IMR-90 (cell line): Measurements from ENCODE around the gene ATMIN. TPM values are rescaled to one million over a fixed set of nuclear protein-coding genes. Genes with fewer than 3 reads are reported as not detected.

Source experiments
- ATAC-seq: fragments of 200-7000 bp; cut with Tn5 transposase; 2 replicates; pipeline ENCODE4 v1.9.1; 2020; ENCODE audit warnings: low read depth, mild to moderate bottlenecking, moderate library complexity
- BruUV-seq: library from RNA; stranded (reverse); fragments of 400-500 nt; replicated peaks from 2 replicates; lab custom pipeline; 2021; lab: Mats Ljungman, UMichigan
- CTCF ChIA-PET: fragments of 300-600 bp; formaldehyde crosslinking; extraction: SDS; loops from one replicate; lab custom pipeline; 2021; ENCODE audit warnings: antibody characterized with exemption; lab: Yijun Ruan, JAX
- POLR2A ChIA-PET: fragments of 300-600 bp; sonication (Branson Sonifier 250); formaldehyde crosslinking; loops from one replicate; lab custom pipeline; 2022; ENCODE audit warnings: antibody characterized with exemption; ENCODE audit not compliant: unreplicated experiment; lab: Charles Lee
- DNase-seq: peaks from one replicate; pipeline ENCODE4 v3.0.0; 2013
- H2AFZ ChIP-seq: replicated peaks from 2 replicates; pipeline ENCODE3; 2013; ENCODE audit warnings: low read length, mild to moderate bottlenecking; ENCODE audit not compliant: poor library complexity
- H2AK5ac ChIP-seq: 2 replicates; pipeline ENCODE4 v1.6.1; 2013; ENCODE audit warnings: low read depth, low read length, inconsistent platforms
- H2AK9ac ChIP-seq: replicated peaks from 2 replicates; pipeline ENCODE3; 2013; ENCODE audit warnings: mild to moderate bottlenecking, low read depth, low read length, moderate library complexity; ENCODE audit not compliant: poor library complexity
- H2BK120ac ChIP-seq: 2 replicates; pipeline ENCODE4 v1.6.1; 2013; ENCODE audit warnings: low read depth, low read length, inconsistent platforms
- H2BK15ac ChIP-seq: 3 replicates; pipeline ENCODE4 v1.6.1; 2013; ENCODE audit warnings: low read depth, low read length, inconsistent platforms
- H2BK20ac ChIP-seq: 2 replicates; pipeline ENCODE4 v1.6.1; 2013; ENCODE audit warnings: low read depth, mild to moderate bottlenecking, inconsistent platforms, low read length, moderate library complexity
- H2BK5ac ChIP-seq: 2 replicates; pipeline ENCODE4 v1.6.1; 2013; ENCODE audit warnings: mild to moderate bottlenecking, low read depth, low read length, inconsistent platforms; ENCODE audit not compliant: poor library complexity, severe bottlenecking
- H3K14ac ChIP-seq: replicated peaks from 2 replicates; pipeline ENCODE4 v1.6.1; 2013; ENCODE audit warnings: low read depth, low read length, inconsistent platforms
- H3K18ac ChIP-seq: 2 replicates; pipeline ENCODE4 v1.6.1; 2013; ENCODE audit warnings: low read depth, low read length, control low read depth
- H3K23ac ChIP-seq: 2 replicates; pipeline ENCODE4 v1.6.1; 2013; ENCODE audit warnings: low read depth, low read length, inconsistent platforms
- H3K27ac ChIP-seq: 2 replicates; pipeline ENCODE4 v1.5.1; 2013; ENCODE audit warnings: mild to moderate bottlenecking, control low read depth, low read length; ENCODE audit not compliant: insufficient read depth
- H3K27me3 ChIP-seq: 2 replicates; pipeline ENCODE4 v1.6.1; 2013; ENCODE audit warnings: low read length; ENCODE audit not compliant: control insufficient read depth, insufficient read depth
- H3K36me3 ChIP-seq: 2 replicates; pipeline ENCODE4 v1.6.1; 2013; ENCODE audit warnings: low read length, mixed read lengths; ENCODE audit not compliant: control insufficient read depth, insufficient read depth
- H3K4ac ChIP-seq: 2 replicates; pipeline ENCODE4 v1.6.1; 2013; ENCODE audit warnings: low read depth, low read length, inconsistent platforms
- H3K4me1 ChIP-seq: 2 replicates; pipeline ENCODE4 v1.6.1; 2013; ENCODE audit warnings: low read length, mixed read lengths; ENCODE audit not compliant: control insufficient read depth, insufficient read depth
- H3K4me2 ChIP-seq: 2 replicates; pipeline ENCODE4 v1.6.1; 2013; ENCODE audit warnings: low read depth, mild to moderate bottlenecking, control low read depth, low read length, moderate library complexity
- H3K4me3 ChIP-seq: 2 replicates; pipeline ENCODE4 v1.5.1; 2013; ENCODE audit warnings: low read depth, mild to moderate bottlenecking, control low read depth, low read length, moderate library complexity; ENCODE audit not compliant: insufficient read depth
- H3K56ac ChIP-seq: 2 replicates; pipeline ENCODE4 v1.6.1; 2013; ENCODE audit warnings: low read length, inconsistent platforms; ENCODE audit not compliant: insufficient read depth; ENCODE audit errors: extremely low read depth
- H3K79me1 ChIP-seq, 2 experiments: 2 replicates each; pipeline ENCODE4 v1.6.1; 2013; ENCODE audit warnings: low read length in 2 of 2, inconsistent platforms in 1 of 2, low read depth in 1 of 2
- H3K9ac ChIP-seq: 2 replicates; pipeline ENCODE4 v1.6.1; 2013; ENCODE audit warnings: low read depth, low read length, control low read depth
- H3K9me1 ChIP-seq: 2 replicates; pipeline ENCODE4 v1.6.1; 2013; ENCODE audit warnings: low read length, inconsistent platforms; ENCODE audit not compliant: insufficient read depth
- H3K9me3 ChIP-seq: 2 replicates; pipeline ENCODE4 v1.6.1; 2013; ENCODE audit warnings: low read length; ENCODE audit not compliant: control insufficient read depth, insufficient read depth
- H4K20me1 ChIP-seq: 2 replicates; pipeline ENCODE4 v1.6.1; 2013; ENCODE audit warnings: low read length, inconsistent platforms; ENCODE audit not compliant: insufficient read depth
- H4K5ac ChIP-seq: 2 replicates; pipeline ENCODE4 v1.6.1; 2013; ENCODE audit warnings: mild to moderate bottlenecking, low read depth, low read length, control low read depth
- H4K8ac ChIP-seq, 2 experiments: 2 replicates each; pipeline ENCODE4 v1.6.1; 2013; ENCODE audit warnings: low read depth in 2 of 2, low read length in 2 of 2, control low read depth in 1 of 2, inconsistent platforms in 1 of 2
- H4K91ac ChIP-seq: 2 replicates; pipeline ENCODE4 v1.6.1; 2013; ENCODE audit warnings: low read depth, low read length, inconsistent platforms; ENCODE audit not compliant: insufficient read depth
- CEBPB ChIP-seq: IDR thresholded peaks from 2 replicates; pipeline ENCODE4 v1.6.1; 2012; ENCODE audit warnings: low read depth, low read length, improper control_type of control experiment
- MXI1 ChIP-seq: IDR thresholded peaks from 2 replicates; pipeline ENCODE4 v1.6.1; 2012; ENCODE audit warnings: low read depth, mild to moderate bottlenecking, low read length, moderate library complexity, borderline replicate concordance
- WGBS, 2 experiments: methylation state at CpG; one replicate each; pipeline versions ENCODE4 v1.1.5 to v1.1.7; 2013; ENCODE audit warnings: missing lambda C conversion rate in 2 of 2; ENCODE audit not compliant: insufficient read length in 1 of 2; ENCODE audit errors: extremely low coverage in 2 of 2; 5-methylcytosine and 5-hydroxymethylcytosine counted together
- dilution Hi-C: fragments of 300-500 bp; cut with HindIII; formaldehyde crosslinking; loops from one replicate; pipeline ENCODE4 v1.14.3; 2018; ENCODE audit warnings: low sequenced_read_pairs; ENCODE audit not compliant: unreplicated experiment
- in situ Hi-C: fragments of 300-500 bp; cut with MboI; formaldehyde crosslinking; loops from 3 replicates; pipeline ENCODE4 v1.14.3; 2019; ENCODE audit warnings: low sequenced_read_pairs, inconsistent platforms, mixed read lengths
- intact Hi-C: fragments of 100-400 bp; cut with micrococcal nuclease; formaldehyde crosslinking; loops from 2 replicates; pipeline ENCODE4 v1.10.0; 2022
- polyA plus RNA-seq, 3 experiments: library from polyadenylated mRNA; depleted of rRNA; stranded (reverse); fragments of >200 nt; gene quantifications; 2 replicates each; pipeline ENCODE4 v1.2.3, GENCODE V29; 2012; ENCODE audit warnings: low replicate concordance in 1 of 3
- total RNA-seq: library from RNA; depleted of rRNA; stranded (reverse); fragments of >200 nt; gene quantifications from 2 replicates; pipeline ENCODE4 v1.2.3, GENCODE V29; 2012

Gene ATMIN
- total and polyA plus RNA-seq, 2 of the 4 experiments (the other 2 are of a cell fraction), result 15.8 to 45.9 TPM

- Histone ChIP-seq H3K36me3 (peaks cover 31% of the 10 kb centered on the region), H4K8ac (no peak overlapping the region), H2BK5ac (no peak overlapping the region), H2BK20ac (no peak overlapping the region), H2AK5ac (no peak overlapping the region), H3K4me1 (no peaks in the 10 kb centered on the region; the same call in 1 of the 2 replicates), H3K23ac (no peak overlapping the region), H3K79me1 (peaks cover 20 to 26% of the 10 kb centered on the region in 2 experiments; a peak in 3 of 4 replicates), H2AK9ac (no peak overlapping the region), H2AFZ (no peak overlapping the region), H3K27ac (no peak overlapping the region), H3K9me3 (no peaks in the 10 kb centered on the region), H4K20me1 (no peaks in the 10 kb centered on the region), H3K4ac (no peak overlapping the region), H4K91ac (no peak overlapping the region), H4K5ac (no peak overlapping the region), H3K18ac (no peak overlapping the region), H3K4me3 (no peak overlapping the region), H2BK120ac (no peak overlapping the region), H2BK15ac (no peak overlapping the region), H3K4me2 (no peak overlapping the region), H3K9ac (no peak overlapping the region), H3K14ac (no peak overlapping the region), H3K56ac (no peak overlapping the region), H3K27me3 (no peaks in the 10 kb centered on the region), H3K9me1 (peaks cover 7% of the 10 kb centered on the region; the same call in 1 of the 2 replicates)
- intact Hi-C loops, result no loop called here
- TF ChIP-seq CEBPB, result 0 out of 2 replicates have a peak, but pooled peaks have one; percentile 43
- TF ChIP-seq MXI1, result no peak
- BruUV-seq, result no TSS peak
- ATAC-seq (no peak), DNase-seq (no peak)
- dilution Hi-C loops, result no loop called here
- in situ Hi-C loops, result loop anchor here (25.0 kb wide), 1 partner anchor 694 kb away; no protein-coding TSS in a partner anchor
- ChIA-PET POLR2A (no interaction called here), CTCF (no interaction called here)
- WGBS, 2 experiments, result no CpG with 5 or more reads among the region's 2 CpGs
Observed at GRCh38 chr16:81042821-81043220, 7.2 kb downstream of the ATMIN start.
